Endometrium (tissue), 2 donors: Measurements from ENCODE around the gene NDUFB6.
A peak's percentile ranks its signal among the peaks of the same experiment; 100 is the strongest.
"Not testable (repeated sequence)": the region's sequence is repeated elsewhere in the genome, so short reads cannot be mapped to it uniquely, and the experiment has no call there.

Experiments
- FAIRE-seq: peaks from 2 replicates; lab custom pipeline; 2012; peaks lifted over from hg19 to GRCh38; lab: Jason Lieb, UNC
- donor health status: control.
- donor health status: control.

Gene NDUFB6

DNA sequence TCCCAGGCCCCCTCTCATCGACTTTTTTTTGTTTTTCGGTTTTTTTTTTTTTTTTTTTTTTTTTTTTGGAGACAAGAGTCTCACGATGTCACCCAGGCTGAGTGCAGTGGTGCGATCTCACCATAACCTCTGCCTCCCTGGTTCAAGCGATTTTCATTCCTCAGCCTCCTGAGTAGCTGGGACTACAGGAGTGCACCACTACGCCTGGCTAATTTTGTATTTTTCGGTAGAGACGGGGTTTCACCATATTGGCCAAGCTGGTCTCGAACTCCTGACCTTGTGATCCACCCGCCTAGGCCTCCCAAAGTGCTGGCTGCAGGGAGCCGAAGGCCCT, 48.4 kb downstream of the NDUFB6 start:
- not testable (repeated sequence) for FAIRE-seq

- FAIRE-seq: no peak
Observed at GRCh38 chr9:32523910-32524309, 49.0 kb downstream of the NDUFB6 start.

GRCh38 chr9:32518276-32518675, 54.7 kb downstream of the NDUFB6 start:
- FAIRE-seq: peak; percentile 12

- no peak for FAIRE-seq
Observed at GRCh38 chr9:32516241-32516640, 56.7 kb downstream of the NDUFB6 start.

GRCh38 chr9:32508728-32509127, 64.2 kb downstream of the NDUFB6 start:
- FAIRE-seq: no peak

- no peak for FAIRE-seq
Observed at GRCh38 chr9:32503008-32503407, 70.0 kb downstream of the NDUFB6 start.
